Esophagus squamous epithelium (tissue), 5 donors: ENCODE data around the gene STMN3. TPM values are rescaled to one million over a fixed set of nuclear protein-coding genes. Genes with fewer than 3 reads are reported as not detected.
A peak's percentile ranks its signal among the peaks of the same experiment; 100 is the strongest.
"Not testable (repeated sequence)": the region's sequence is repeated elsewhere in the genome, so short reads cannot be mapped to it uniquely, and the experiment has no call there.

ENCODE experiments used
- DNase-seq: peaks from one replicate; lab custom pipeline; 2025; lab: John Stamatoyannopoulos, UW
- H3K27ac ChIP-seq, 4 donors: fragments of 200-600 bp; sonication (generic); one replicate each; pipeline ENCODE4 v1.5.1; 2016 to 2019; ENCODE audit warnings: mild to moderate bottlenecking in 1 of 4
- H3K27me3 ChIP-seq, 4 donors: fragments of 200-600 bp; sonication (generic); 1 replicate in 3 of 4; 2 replicates in 1 of 4; pipeline versions ENCODE4 v1.5.1 to v1.6.0; 2017 to 2021; ENCODE audit warnings: antibody characterized with exemption in 1 of 4
- H3K36me3 ChIP-seq, 3 donors: fragments of 200-600 bp; sonication (generic); one replicate each; pipeline ENCODE4 v1.5.1; 2016 to 2019
- H3K4me1 ChIP-seq, 3 donors: fragments of 200-600 bp; sonication (generic); one replicate each; pipeline ENCODE4 v1.5.1; 2017 to 2019
- H3K4me3 ChIP-seq, 4 donors: fragments of 200-600 bp; sonication (generic); 1 replicate in 3 of 4; 2 replicates in 1 of 4; pipeline ENCODE4 v1.5.1; 2016 to 2019; ENCODE audit warnings: mild to moderate bottlenecking in 2 of 4, moderate library complexity in 1 of 4
- H3K9me3 ChIP-seq, 3 donors: fragments of 200-600 bp; sonication (generic); one replicate each; pipeline ENCODE4 v1.5.1; 2016 to 2019
- POLR2A ChIP-seq, 4 donors: fragments of 450-650 bp; IDR thresholded peaks; one replicate each; pipeline ENCODE4 v1.6.1; 2017; ENCODE audit warnings: antibody characterized with exemption in 4 of 4, mild to moderate bottlenecking in 4 of 4, moderate library complexity in 3 of 4
- WGBS, 2 donors: methylation state at CpG; one replicate each; pipeline ENCODE4 v1.1.5; 2018; 5-methylcytosine and 5-hydroxymethylcytosine counted together
- intact Hi-C: fragments of 100-400 bp; cut with DNase I; formaldehyde crosslinking; loops from one replicate; pipeline ENCODE4 v1.15.0; 2022
- total RNA-seq, 4 donors: library from RNA; depleted of rRNA; stranded (reverse); fragments of >200 nt; gene quantifications; one replicate each; pipeline ENCODE4 v1.1.0, GENCODE V29; 2016
- TF ChIP-seq, protein P1 (sequence below), 6 experiments: fragments of 450-650 bp in 4 of 6; fragments of 200-600 bp in 2 of 6; sonication (generic) in 2 of 6; IDR thresholded peaks; one replicate each; pipeline ENCODE4 v1.5.1; 2016 to 2019; ENCODE audit warnings: antibody characterized with exemption in 6 of 6, mild to moderate bottlenecking in 4 of 6, moderate library complexity in 4 of 6
- donor health status: DM: yes; HTN: yes; CAD: no.

Gene STMN3
- total RNA-seq, 4 donors from 2014 or later = 1.9 to 8.4 (median 4.5) TPM

DNA sequence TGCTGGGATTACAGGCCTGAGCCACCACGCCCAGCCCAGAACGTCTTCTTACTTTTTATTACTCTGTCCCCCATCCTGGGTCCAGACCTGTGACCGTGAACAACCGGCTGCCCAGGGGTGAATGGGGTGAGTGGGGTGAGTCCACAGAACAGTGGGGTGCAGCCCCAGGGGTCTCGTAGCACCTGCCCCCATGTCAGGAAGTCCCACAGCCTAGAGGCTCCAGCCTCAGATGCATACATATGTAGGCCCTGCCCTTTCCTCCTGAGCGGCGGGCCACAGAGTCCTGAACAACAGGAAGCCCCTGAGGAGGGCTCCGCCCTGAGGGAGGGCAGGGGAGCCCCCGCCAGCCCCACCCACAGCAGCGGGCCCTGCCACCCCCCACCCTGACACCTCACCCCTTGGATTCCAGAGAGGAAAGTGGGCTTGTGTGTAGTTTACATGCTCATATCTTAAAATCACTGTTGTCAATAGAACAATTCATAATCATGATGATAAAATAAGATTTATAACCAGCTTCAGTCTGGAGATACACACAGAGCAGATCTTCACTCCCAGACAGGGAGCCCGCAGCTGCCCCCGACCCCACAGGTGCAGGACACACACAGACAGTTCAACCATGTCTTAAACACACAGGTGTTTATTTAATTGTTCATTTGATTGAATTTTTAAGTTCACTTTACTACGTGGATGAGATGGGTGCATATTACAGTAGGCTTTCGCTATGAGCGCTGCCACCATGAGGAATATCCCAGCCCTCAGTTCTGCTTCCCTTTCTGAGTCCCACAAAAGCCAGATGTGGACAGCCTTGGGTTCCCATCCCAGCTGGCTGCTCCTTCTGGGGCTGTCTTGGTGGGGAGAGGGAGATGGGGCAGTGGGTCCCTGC is 13.9 kb downstream of the STMN3 start:
- Histone ChIP-seq H3K4me1 (peaks cover 11 to 38% (median 17%) of the 10 kb centered on the region in 3 donors), H3K9me3 (no peaks in the 10 kb centered on the region), H3K36me3 (no peaks in the 10 kb centered on the region), H3K4me3 (peak overlapping the region in 2 of 4 donors; percentile 54 to 66), H3K27me3 (no peaks in the 10 kb centered on the region), H3K27ac (peak overlapping the region; percentile 43 to 75 (median 62))
- peak in 1 of 4 donors; percentile 63 for TF ChIP-seq POLR2A (IDR thresholded peaks at IDR 0.05)
- TF ChIP-seq, protein P1, sequence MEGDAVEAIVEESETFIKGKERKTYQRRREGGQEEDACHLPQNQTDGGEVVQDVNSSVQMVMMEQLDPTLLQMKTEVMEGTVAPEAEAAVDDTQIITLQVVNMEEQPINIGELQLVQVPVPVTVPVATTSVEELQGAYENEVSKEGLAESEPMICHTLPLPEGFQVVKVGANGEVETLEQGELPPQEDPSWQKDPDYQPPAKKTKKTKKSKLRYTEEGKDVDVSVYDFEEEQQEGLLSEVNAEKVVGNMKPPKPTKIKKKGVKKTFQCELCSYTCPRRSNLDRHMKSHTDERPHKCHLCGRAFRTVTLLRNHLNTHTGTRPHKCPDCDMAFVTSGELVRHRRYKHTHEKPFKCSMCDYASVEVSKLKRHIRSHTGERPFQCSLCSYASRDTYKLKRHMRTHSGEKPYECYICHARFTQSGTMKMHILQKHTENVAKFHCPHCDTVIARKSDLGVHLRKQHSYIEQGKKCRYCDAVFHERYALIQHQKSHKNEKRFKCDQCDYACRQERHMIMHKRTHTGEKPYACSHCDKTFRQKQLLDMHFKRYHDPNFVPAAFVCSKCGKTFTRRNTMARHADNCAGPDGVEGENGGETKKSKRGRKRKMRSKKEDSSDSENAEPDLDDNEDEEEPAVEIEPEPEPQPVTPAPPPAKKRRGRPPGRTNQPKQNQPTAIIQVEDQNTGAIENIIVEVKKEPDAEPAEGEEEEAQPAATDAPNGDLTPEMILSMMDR (IDR thresholded peaks at IDR 0.05) = no peak
- no peak for DNase-seq
- intact Hi-C loops = no loop called here
- 38 to 60% methylated on average over 4 to 10 of the region's 15 CpGs for WGBS, 2 donors

DNA sequence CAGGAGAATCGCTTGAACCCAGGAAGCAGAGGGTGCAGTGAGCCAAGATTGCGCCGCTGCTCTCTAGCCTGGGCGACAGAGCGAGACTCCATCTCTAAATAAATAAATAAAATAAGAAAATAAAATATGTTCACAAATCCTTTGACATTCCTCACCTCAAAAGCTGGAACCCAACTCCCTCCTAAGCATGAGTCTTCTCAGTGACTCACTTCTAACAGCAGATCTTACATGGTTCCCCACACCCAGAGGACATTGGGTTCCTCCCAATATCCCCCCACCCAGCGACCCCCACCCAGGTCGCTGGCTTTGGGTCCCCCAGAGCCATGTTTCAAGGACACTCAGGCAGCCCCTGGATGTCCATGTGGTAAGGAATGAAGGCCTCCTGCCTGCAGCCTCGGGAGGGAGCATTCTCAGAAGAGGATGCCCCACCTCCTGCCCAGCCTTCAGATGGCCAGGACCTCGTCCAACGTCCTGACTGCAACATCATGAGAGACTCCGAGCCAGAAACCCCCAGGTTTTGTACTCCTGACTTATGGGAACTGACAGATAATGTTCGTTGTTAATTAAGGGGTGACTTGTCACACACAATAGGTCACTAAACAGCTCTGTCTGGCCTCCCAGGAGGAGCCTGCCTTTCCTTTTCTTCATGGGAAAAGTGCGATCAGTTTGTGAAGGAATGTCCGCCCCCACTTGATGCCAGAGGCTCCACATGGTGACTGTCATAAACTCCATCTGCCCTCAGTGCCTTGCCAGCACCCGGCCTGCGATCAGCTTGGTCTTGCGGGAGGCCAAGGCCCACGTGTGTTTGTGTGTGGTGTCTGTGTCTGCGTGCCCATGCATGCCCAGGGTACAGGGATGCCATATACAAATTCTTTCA is 16.2 kb downstream of the STMN3 start:
- H3K27ac ChIP-seq = no peak overlapping the region

GRCh38 chr20:63635431-63636141 is 17.6 kb downstream of the STMN3 start:
- Histone ChIP-seq H3K4me1 (peaks cover 6 to 18% (median 8%) of the 10 kb centered on the region in 3 donors), H3K9me3 (no peaks in the 10 kb centered on the region), H3K4me3 (no peak overlapping the region), H3K27ac (peak overlapping the region in 3 of 4 donors; percentile 3 to 60 (median 58)), H3K36me3 (no peaks in the 10 kb centered on the region), H3K27me3 (no peaks in the 10 kb centered on the region)
- no peak for DNase-seq
- intact Hi-C loops = no loop called here
- 45 to 55% methylated on average over 6 to 9 of the region's 15 CpGs for WGBS, 2 donors
- TF ChIP-seq POLR2A (IDR thresholded peaks at IDR 0.05) = peak in 1 of 4 donors; percentile 37
- TF ChIP-seq, protein P1 (IDR thresholded peaks at IDR 0.05) = no peak

More for the DNA sequence above, 16.2 kb downstream of the STMN3 start:
- Histone ChIP-seq H3K4me3 (no peak overlapping the region), H3K27me3 (no peaks in the 10 kb centered on the region), H3K36me3 (no peaks in the 10 kb centered on the region), H3K9me3 (no peaks in the 10 kb centered on the region), H3K4me1 (peaks cover 6 to 25% (median 8%) of the 10 kb centered on the region in 3 donors)
- TF ChIP-seq POLR2A (IDR thresholded peaks at IDR 0.05) = no peak
- TF ChIP-seq, protein P1 (IDR thresholded peaks at IDR 0.05) = no peak
- DNase-seq = no peak
- 70 to 77% methylated on average over 13 to 17 of the region's 19 CpGs for WGBS, 2 donors
- intact Hi-C loops = no loop called here

GRCh38 chr20:63633732-63634131 is 19.5 kb downstream of the STMN3 start:
- TF ChIP-seq, protein P1 (IDR thresholded peaks at IDR 0.05) = no peak
- TF ChIP-seq POLR2A (IDR thresholded peaks at IDR 0.05) = no peak
- H3K4me1 ChIP-seq = peaks cover 1 to 11% (median 6%) of the 10 kb centered on the region in 3 donors
- no peaks in the 10 kb centered on the region for H3K27me3 ChIP-seq
- H3K27ac ChIP-seq = no peak overlapping the region
- WGBS, 2 donors = 77 to 87% methylated on average over 9 of the region's 9 CpGs
- no peak overlapping the region for H3K4me3 ChIP-seq
- intact Hi-C loops = no loop called here
- H3K36me3 ChIP-seq = no peaks in the 10 kb centered on the region
- no peak for DNase-seq
- no peaks in the 10 kb centered on the region for H3K9me3 ChIP-seq

GRCh38 chr20:63631426-63631825 is 21.8 kb downstream of the STMN3 start:
- H3K9me3 ChIP-seq, H3K27me3 ChIP-seq, H3K36me3 ChIP-seq, H3K4me3 ChIP-seq, DNase-seq, intact Hi-C loops: not testable (repeated sequence)
- Histone ChIP-seq H3K4me1 (peaks cover 7 to 25% (median 10%) of the 10 kb centered on the region in 3 donors), H3K27ac (peak overlapping the region in 1 of 4 donors; percentile 32)
- 48% methylated on average over 10 of the region's 10 CpGs for WGBS, 2 donors

DNA sequence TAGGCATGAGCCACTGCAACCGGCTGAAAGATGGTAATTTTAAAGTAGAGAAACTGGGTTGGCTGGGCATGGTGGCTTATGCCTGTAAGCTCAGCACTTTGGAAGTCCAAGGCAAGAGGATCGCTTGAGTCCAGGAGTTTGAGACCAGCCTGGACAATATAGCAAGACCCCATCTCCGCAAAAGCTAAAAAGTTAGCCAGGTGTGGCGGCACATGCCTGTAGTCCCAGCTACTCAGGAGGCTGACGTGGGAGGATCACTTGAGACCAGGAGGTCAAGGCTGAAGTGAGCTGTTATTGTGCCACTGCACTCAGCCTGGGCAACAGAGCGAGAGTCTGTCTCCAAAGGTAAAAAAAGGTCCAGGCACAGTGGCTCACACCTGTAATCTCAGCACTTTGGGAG is 22.3 kb downstream of the STMN3 start:
- DNase-seq, H3K9me3 ChIP-seq, H3K36me3 ChIP-seq, H3K4me3 ChIP-seq, H3K27me3 ChIP-seq, intact Hi-C loops: not testable (repeated sequence)
- H3K4me1 ChIP-seq = peaks cover 7 to 27% (median 10%) of the 10 kb centered on the region in 3 donors
- peak overlapping the region in 1 of 4 donors; percentile 32 for H3K27ac ChIP-seq
- WGBS, 2 donors = 98 to 100% methylated on average over 4 to 5 of the region's 6 CpGs
